HG02885 (cell line): Measurements from ENCODE around the gene OR5I1.
A peak's percentile ranks its signal among the peaks of the same experiment; 100 is the strongest.
"Not testable (repeated sequence)": the region's sequence is repeated elsewhere in the genome, so short reads cannot be mapped to it uniquely, and the experiment has no call there.

Experiments
- ATAC-seq: cut with Tn5 transposase; IDR thresholded peaks from one replicate; pipeline ENCODE4 v1.9.1; 2021; ENCODE audit warnings: mild to moderate bottlenecking; ENCODE audit not compliant: unreplicated experiment, poor library complexity

The OR5I1 gene

GRCh38 chr11:55936300-55936699 lies at the start of gene OR5I1:
Gene OR5I1 (minus strand): TSS chr11:55936400. CDS start chr11:55936400, 0 bp downstream.
- no peak for ATAC-seq

GRCh38 chr11:55970935-55971334 lies 34.7 kb upstream of the OR5I1 start:
- ATAC-seq: no peak

DNA sequence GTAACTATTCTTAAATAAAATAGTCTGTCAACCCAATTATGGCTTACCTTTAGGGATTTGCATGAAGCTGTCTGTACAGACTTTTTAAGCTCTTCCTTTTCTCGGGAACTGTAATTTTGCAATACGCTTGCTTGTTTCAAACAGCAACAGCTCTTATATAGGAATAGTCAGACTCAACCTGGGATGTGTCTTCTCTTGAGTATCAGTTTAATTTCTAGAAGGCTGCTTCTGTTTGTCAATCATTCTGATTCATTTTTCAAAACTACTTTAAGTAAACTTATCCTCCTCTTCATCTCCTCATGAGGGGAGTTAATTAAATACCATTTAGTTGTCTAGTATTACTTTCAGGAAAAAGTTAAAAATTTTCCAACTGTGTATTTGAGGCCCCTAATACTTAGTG lies 33.6 kb upstream of the OR5I1 start, which contains the start of gene OR10AG1:
TSS of gene OR10AG1 (minus strand) at position 101 of the 400 bp plus-strand sequence. CDS start at position 63, 38 bp downstream.
- ATAC-seq: no peak

DNA sequence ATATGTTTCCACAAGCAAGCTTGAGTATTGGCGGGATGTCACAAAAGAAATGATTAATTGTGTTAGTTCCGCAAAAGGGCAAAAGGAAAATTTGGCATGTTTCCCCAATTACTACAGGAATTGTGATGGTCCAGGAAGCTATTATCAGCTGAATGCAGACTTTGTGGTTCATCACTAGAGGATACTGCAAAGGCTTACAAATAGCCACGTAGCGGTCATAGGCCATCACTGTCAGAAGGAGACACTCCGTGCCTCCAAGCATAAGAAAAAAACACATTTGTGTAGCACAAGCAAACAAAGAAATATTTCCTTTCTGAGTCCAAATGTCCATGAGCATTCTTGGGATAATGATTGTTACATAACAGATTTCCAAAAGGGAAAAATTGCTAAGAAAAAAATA lies 31.7 kb upstream of the OR5I1 start:
- no peak for ATAC-seq

GRCh38 chr11:55966391-55966790 lies 30.2 kb upstream of the OR5I1 start:
- ATAC-seq: no peak

GRCh38 chr11:55956521-55956920 lies 20.3 kb upstream of the OR5I1 start:
- no peak for ATAC-seq

DNA sequence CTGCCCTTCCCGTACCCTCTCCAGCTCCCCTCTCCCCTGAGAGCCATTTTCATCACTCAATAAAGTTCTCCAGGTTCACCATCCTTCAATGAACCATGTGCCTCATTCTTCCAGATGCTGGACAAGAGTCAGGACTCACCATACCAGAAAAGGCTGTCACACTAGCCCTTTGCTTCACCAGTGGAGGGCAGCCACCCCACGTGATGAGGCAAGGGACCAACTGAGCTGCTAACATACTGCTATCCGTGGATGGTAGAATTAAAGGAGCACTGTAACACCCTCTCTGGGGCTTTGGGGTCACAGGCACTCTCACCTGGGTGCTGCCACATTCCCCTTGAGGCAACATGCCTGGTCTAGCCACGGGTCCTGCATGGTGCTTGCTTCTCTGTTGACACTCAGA lies 13.1 kb upstream of the OR5I1 start:
- no peak for ATAC-seq

DNA sequence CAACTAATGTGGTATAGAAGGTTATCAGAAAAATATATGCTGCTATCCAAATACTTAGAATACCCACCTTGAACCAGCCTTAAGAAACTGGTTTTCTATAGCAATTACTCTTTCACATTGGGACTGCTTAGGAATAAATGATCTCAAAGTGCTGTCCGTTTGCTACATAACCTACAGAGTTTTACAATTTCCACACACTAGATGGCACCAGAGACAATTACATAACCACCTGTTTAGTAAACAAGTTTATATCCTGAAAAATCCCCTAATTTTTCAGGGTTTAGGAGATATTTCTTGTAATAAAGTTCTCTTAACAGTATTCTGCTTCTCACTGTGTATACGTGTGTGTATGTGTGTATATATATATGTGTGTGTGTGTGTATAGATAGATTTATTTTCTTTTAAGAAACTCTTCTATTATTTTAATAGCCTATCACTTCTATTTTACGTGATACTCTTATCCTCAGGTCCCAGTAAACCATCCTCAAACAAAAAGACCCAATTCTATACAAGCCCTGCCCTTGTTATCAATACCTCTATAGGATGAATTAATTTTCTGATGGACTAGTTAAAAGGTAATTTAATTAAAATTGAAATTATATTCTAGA lies 6.7 kb upstream of the OR5I1 start:
- ATAC-seq: peak; percentile 75

GRCh38 chr11:55920537-55920936 lies 15.7 kb downstream of the OR5I1 start:
- no peak for ATAC-seq

GRCh38 chr11:55914482-55914881 lies 21.7 kb downstream of the OR5I1 start, which contains the start of gene OR5W2:
Gene OR5W2 (minus strand): TSS chr11:55914582. CDS start chr11:55914582, 0 bp downstream.
- no peak for ATAC-seq

GRCh38 chr11:55902308-55902707 lies 33.9 kb downstream of the OR5I1 start:
- ATAC-seq: no peak

GRCh38 chr11:55895216-55895615 lies 41.0 kb downstream of the OR5I1 start:
- no peak for ATAC-seq

DNA sequence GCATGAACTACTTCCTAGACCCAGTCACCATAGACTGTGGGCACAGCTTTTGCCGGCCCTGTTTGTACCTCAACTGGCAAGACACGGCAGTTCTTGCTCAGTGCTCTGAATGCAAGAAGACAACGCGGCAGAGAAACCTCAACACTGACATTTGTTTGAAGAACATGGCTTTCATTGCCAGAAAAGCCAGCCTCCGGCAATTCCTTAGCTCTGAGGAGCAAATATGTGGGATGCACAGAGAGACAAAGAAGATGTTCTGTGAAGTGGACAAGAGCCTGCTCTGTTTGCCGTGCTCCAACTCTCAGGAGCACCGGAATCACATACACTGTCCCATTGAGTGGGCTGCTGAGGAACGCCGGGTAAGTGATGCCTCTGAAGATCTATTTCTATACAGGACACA lies 50.7 kb downstream of the OR5I1 start:
- ATAC-seq: not testable (repeated sequence)
